GOT3 (cell line): ENCODE results near the gene CALML3.

Experiments
- DNase-seq: peaks from one replicate; lab custom pipeline; 2025; ENCODE audit warnings: mixed read lengths; lab: John Stamatoyannopoulos, UW

The CALML3 gene

DNA sequence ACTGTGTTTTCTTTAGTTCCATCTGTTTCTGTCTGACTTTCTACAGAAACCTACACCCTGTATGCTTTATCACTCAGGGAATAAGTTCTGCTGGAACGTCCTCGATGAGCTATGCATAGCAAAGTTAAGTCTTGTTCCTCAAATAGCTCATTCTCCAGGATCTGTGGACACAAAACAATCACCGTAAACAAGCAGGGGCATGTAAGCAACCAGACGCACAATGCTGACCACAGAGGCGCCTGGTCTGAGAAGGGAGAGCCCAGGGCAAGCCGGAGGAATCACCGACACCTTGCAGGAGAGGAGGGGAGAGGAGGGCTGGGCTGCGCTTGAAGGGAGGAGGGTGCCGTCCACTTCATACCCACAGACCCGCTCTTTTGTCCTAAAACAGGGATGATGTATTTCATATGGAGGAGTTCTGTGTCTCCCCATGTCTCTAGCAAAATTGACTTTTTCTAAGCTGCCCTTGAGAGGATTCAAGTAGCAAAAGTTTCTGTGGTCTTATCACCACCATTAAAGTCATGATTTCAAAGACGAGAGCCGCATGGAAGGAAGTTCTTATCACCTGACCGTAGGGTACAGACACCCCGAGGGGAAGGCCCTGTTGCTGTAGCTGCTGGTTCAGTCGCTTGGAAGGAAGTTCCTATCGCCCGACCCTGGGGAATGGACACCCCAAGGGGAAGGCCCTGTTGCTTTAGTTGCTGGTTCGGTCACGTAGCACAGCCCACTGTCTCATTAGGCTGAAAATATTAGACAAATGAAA, 14.3 kb downstream of the CALML3 start:
- no peak for DNase-seq

DNA sequence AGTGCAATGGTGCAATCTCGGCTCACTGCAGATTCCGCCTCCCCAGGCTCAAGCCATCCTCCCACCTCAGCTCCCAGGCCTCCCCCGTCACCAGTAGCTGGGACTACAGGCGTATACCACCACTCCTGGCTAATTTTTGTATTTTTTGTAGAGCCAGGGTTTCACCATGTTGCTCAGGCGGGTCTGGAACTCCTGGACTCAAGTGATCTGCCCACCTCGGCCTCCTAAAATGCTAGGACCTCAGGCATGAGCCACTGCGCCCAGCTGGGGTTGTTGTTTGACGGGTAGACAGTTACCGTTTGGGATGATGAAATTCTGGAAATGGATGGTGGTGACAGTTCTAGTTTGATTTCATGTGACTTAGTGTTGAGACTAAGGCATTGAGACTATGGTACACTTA, 15.3 kb downstream of the CALML3 start:
- DNase-seq: no peak

- no peak for DNase-seq
Observed at GRCh38 chr10:5540891-5541290, 16.1 kb downstream of the CALML3 start.

- DNase-seq: no peak
Observed at GRCh38 chr10:5542100-5542499, 17.3 kb downstream of the CALML3 start.

GRCh38 chr10:5543623-5544022, 18.9 kb downstream of the CALML3 start:
- DNase-seq: no peak

- DNase-seq: no peak
Observed at GRCh38 chr10:5544216-5544805, 19.6 kb downstream of the CALML3 start.

GRCh38 chr10:5545011-5545410, 20.2 kb downstream of the CALML3 start:
- DNase-seq: no peak

DNA sequence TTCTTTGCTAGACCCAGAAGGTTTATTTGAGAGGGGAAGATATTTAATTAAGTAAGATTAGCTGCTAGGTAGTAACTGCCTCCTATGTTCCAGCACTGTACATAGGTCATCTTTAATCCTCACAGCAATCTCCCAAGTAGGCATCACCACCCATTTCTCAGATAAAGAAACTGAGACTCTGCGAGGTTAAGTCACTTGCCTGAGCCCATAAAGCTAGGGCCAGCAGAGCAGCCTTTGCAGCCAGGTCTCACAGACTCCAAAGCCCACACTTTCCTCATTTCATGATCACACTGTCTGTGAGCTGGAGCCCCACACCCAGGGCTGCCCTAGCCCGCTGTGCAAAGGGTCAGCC, 20.6 kb downstream of the CALML3 start:
- no peak for DNase-seq

DNA sequence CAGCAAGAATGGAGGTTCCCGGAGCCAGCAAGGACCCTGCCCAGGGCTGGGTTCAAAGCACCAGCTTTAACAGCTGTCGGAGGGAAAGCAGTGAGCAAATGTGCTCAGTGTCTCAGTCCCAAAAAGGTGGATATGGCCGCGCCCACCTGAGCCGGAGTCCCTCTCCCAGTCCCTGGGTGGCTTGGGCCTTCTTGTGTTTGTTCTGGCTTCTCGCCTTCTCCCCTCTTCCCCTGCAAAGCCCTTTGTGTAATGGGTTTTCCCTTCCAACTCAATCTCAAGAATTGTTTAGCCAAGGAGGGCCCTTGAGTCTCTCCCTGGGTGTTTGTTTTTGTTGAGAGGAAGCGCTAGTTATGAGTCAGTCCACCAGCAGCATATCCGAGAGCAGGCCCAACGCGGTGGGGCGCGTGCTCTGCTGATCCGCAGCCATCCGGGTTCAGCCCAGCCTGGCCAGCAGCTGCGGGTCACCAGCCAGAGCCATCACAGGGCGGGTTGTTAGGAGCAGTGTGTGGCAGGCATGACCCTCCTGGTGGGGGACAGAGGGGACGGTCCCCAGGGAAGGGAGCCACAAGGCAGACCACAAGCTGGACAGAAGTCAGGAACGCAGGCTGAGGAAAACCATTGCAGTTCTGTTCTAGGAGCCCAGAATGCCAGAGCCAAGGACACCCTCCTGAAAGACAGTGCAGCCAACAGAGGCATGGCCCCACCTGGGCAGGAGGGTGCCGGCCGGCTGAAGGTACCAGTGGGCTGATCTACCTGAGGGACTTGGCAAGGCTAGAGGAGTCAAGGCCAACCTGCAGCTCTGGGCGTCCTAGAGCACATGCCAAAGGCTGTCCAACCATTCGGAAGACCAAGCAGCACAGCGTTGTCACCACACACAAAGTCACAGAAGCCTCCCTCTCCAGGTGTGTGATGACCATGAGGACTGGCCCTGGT, 21.3 kb downstream of the CALML3 start:
- DNase-seq: no peak

DNA sequence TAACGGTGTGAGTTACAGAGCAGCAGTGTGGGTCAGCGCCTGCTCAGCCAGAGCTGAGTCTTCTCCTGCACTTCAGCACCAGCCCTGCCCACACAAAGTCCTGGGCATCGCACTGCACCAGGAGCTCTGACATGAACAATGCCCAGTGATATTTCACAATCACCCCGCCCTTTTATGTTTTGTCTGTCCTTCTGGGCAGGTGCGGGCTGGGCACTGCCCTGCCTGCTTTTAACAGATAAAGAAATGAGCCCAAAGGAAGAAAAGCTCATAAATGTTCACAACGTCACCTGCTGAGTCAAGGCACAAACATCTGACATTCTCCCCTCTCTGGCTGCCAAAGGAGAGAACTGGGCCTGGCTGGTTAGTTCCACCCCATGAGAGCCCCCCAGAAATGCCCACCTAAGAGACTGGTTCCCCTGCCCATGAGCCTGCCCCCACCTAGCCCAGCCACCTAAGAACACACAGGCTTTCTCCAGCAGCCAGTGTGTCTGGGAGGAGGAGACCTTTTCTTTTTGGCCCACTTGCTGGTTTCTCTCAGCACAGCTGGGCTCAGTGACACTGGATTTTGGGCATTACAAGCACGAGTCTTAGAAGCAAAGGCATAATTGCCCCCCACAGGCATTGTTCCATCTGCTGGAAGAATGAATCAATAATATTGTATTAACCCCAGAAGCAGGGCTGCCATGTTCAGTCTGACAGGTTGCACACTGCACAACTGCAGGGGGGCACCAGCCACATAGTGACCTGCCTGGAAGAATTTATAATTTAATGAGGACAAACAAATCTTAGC, 22.3 kb downstream of the CALML3 start:
- DNase-seq: no peak

DNA sequence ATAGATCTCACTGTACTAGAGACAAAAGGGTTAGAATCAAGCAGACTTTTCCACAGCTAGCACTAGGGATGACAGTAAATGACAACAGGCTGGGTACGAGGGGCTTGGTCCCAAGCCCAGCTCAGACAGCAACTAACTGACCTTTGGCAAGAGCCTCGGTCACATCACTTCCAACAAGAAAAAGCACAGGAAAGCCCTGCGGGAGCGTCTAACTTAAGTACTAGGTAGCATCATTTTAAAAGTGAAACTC, 22.8 kb downstream of the CALML3 start:
- no peak for DNase-seq

DNA sequence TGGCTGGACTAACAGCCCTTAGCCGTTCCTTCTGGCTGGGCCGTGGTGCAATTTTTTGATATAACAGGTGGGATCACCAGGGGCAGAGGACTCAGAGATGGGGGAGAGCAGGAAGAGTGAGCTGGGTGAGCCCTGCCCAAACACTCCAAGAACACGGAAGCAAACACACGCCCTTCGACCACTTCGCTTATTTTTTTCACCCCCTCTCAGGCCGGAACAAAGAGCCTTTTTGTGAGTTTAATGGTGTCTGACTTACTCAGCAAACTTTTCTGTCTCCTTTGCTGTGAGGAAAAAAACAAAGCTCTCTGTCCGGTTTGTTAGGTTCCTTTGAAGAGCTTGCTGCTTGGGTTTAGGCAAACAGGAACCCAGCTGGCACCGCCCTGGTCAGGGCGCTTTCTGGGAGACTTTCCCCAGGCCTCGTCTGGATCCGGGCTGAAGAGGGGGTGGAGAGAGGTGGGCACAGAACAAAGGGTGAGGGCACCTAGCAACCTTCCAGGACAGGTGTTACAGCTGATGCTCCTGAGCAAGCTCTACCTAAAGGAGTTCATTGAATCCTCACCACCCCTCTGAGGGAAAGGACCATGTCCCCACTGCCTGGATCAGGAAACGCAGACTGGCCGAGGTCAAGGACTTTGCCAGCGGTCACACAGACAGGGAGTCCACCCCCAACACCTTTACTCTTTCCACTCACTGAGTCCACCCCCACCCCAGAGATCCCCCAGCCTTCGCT, 23.3 kb downstream of the CALML3 start:
- DNase-seq: no peak

- DNase-seq: no peak
Observed at GRCh38 chr10:5549462-5550249, 24.9 kb downstream of the CALML3 start.

GRCh38 chr10:5550250-5550545, 25.4 kb downstream of the CALML3 start:
- no peak for DNase-seq

- no peak for DNase-seq
Observed at GRCh38 chr10:5550621-5551530, 26.1 kb downstream of the CALML3 start.

DNA sequence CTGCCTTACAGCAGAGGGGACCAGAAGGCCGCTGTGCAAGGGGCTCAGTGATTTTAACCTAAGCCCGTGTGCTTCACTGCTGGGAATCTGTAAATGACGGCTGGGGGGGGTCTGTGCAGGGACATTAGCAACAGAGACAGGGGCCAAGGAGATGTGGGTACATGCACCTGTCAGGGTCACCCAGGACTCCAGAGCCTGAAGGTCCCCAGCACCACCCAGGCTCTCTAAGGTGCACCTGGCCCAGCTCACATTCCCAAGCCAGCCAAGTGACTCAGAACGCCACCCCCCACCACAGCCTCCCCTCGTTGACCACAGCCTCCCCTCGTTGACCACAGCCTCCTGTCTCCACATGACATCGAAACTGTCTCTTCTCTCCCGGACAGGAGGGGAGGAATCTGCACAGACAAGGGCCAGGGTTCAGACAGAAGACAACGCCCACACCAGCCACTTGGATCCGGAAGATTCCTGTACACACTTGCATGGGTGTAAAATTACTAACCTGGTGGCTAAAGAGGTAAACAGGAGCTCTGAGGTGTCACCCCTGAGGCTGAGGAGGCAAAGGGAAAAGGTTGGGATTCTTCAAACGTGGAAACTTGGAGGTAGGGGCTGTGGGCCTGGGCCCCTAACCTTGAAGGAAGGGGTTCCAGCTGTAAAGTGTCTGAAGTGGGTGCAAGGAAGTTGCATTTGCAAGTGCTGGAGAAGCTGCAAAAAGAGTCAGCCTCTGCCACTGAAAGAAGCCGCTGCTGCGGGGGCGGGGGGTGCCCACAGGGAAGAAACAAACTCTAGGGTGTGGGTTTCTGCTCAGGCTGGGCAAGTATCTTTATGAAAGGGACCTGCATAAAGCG, 27.0 kb downstream of the CALML3 start:
- no peak for DNase-seq

DNA sequence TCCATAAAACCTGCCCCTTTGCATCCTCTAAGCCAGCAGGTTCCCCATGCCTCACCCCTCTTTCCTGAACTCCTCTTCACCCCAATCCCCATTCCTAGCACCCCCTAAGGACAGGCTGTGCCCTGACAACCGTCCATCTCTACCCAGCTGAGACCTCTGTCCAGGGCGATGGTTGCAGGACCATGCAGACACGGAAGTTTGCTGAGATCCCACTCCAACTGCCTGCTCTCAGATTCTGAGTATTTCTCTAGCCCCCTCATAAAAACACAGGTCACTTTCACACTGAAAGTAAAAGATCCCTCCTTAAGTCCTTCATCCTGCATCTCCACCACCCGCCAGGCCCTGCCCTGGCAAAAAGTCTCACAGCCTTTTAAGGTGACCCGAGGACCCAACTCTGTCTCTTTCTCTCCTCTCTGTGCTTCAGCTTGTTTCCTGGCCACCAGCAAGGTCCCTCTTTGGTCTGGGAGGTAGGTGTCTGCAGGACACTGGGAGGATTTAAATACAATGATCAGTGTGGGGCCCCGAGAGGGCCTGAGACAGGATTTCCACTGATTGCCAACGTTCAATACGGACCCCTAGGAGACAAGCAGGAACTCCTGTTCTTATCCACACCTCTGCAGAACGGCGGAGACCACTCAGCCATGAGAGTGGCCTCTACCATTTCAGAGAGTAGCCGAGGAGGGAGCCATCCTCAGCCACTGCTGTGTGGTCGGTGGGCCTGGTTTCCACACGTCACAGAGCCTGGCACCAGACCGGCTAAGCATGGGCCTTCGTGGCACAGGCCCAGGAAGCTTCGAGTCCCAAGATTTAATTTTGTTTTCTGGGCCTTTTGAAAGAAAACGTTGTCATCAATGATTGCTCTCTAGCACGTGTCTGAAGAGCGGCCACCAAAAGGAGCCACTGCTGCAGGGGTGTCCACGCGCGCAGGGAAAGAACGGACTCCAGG, 27.9 kb downstream of the CALML3 start:
- no peak for DNase-seq
